Progenitor cell of endocrine pancreas (in vitro differentiated cells): ENCODE results near the gene USP3. TPM values are rescaled to one million over a fixed set of nuclear protein-coding genes. Genes with fewer than 3 reads are reported as not detected.

ENCODE experiments used
- DNase-seq: peaks from one replicate; pipeline ENCODE4 v3.0.0; 2021; ENCODE audit warnings: low spot score; ENCODE audit not compliant: unreplicated experiment
- H3K27ac Mint-ChIP-seq: 2 replicates; pipeline ENCODE4 v1.8.0; 2021; ENCODE audit warnings: mild to moderate bottlenecking, moderate library complexity, mixed read lengths
- H3K27me3 Mint-ChIP-seq: 2 replicates; pipeline ENCODE4 v1.8.0; 2021; ENCODE audit warnings: mixed read lengths
- H3K36me3 Mint-ChIP-seq: 2 replicates; pipeline ENCODE4 v1.8.0; 2022; ENCODE audit warnings: mixed read lengths; ENCODE audit not compliant: insufficient read depth
- H3K4me1 Mint-ChIP-seq: 2 replicates; pipeline ENCODE4 v1.8.0; 2021; ENCODE audit warnings: low read depth, mixed read lengths
- H3K4me3 Mint-ChIP-seq: 2 replicates; pipeline ENCODE4 v1.8.0; 2021; ENCODE audit warnings: low read depth, mild to moderate bottlenecking, moderate library complexity, mixed read lengths
- H3K9me3 Mint-ChIP-seq: 2 replicates; pipeline ENCODE4 v1.8.0; 2021; ENCODE audit warnings: low read depth, mixed read lengths
- CTCF ChIP-seq: fragments of 200-600 bp; sonication (generic); IDR thresholded peaks from one replicate; pipeline ENCODE4 v1.5.0; 2021; ENCODE audit warnings: antibody characterized with exemption, mild to moderate bottlenecking; ENCODE audit not compliant: unreplicated experiment
- total RNA-seq: library from RNA; stranded (reverse); gene quantifications from 2 replicates; pipeline ENCODE4 v1.2.1, GENCODE V29; 2021

USP3 gene
- total RNA-seq, 1 donor from 2014 or later = 77.0 TPM

GRCh38 chr15:63628123-63628822 lies 123.9 kb downstream of the USP3 start:
- peaks cover 32% of the 10 kb centered on the region for H3K36me3 Mint-ChIP-seq

DNA sequence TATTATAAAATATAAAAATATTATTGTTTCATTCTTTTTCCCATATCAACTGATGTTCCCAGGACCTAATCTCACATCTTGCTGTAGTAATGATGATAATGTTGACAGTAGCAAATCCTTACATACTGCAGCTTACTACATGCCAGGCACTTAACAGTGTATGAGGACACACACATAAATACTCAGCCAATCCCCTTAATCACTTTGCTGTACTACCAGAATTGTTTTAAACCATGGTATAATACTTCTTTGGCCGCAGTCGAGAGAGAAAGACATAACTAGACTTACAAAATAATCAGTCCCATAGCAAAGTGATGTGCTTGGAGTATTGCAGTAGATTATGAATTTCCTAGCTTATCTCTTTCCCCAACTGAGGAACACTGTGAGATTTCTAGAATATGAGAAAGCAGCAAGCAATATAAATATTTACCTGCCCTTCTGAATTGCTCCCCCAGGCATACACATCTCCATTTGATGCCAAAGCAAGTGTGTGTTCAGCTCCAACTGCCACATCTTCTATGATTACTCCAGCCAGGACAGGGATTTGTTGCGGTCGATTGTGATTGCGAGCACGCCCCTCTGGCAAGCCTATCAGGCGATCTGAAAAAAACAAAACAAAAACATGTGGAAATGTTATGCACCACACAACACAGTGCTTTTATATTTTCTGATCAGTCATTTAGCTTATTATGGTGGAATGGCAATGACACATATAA lies 125.8 kb downstream of the USP3 start:
- no peak for DNase-seq
- no peak overlapping the region for H3K4me3 Mint-ChIP-seq
- peaks cover 35% of the 10 kb centered on the region for H3K36me3 Mint-ChIP-seq
- H3K4me1 Mint-ChIP-seq = no peaks in the 10 kb centered on the region
- H3K27me3 Mint-ChIP-seq = no peaks in the 10 kb centered on the region
- no peaks in the 10 kb centered on the region for H3K9me3 Mint-ChIP-seq
- no peak for TF ChIP-seq CTCF
- H3K27ac Mint-ChIP-seq = no peak overlapping the region

More at GRCh38 chr15:63628123-63628822, 123.9 kb downstream of the USP3 start:
- Mint-ChIP-seq H3K4me1 (no peaks in the 10 kb centered on the region), H3K27ac (no peak overlapping the region), H3K27me3 (no peaks in the 10 kb centered on the region), H3K4me3 (no peak overlapping the region), H3K9me3 (no peaks in the 10 kb centered on the region)
- TF ChIP-seq CTCF = no peak
- DNase-seq = no peak

- no peaks in the 10 kb centered on the region for H3K9me3 Mint-ChIP-seq
- no peak for DNase-seq
- no peaks in the 10 kb centered on the region for H3K4me1 Mint-ChIP-seq
- TF ChIP-seq CTCF = no peak
- no peak overlapping the region for H3K4me3 Mint-ChIP-seq
- no peak overlapping the region for H3K27ac Mint-ChIP-seq
- no peaks in the 10 kb centered on the region for H3K27me3 Mint-ChIP-seq
- H3K36me3 Mint-ChIP-seq = peaks cover 39% of the 10 kb centered on the region
Measured at GRCh38 chr15:63633312-63633711, 128.9 kb downstream of the USP3 start.

GRCh38 chr15:63634154-63634553 lies 129.8 kb downstream of the USP3 start:
- H3K9me3 Mint-ChIP-seq = no peaks in the 10 kb centered on the region
- H3K27ac Mint-ChIP-seq = no peak overlapping the region
- no peak for DNase-seq
- no peaks in the 10 kb centered on the region for H3K4me1 Mint-ChIP-seq
- no peak overlapping the region for H3K4me3 Mint-ChIP-seq
- TF ChIP-seq CTCF = no peak
- peaks cover 35% of the 10 kb centered on the region for H3K36me3 Mint-ChIP-seq
- no peaks in the 10 kb centered on the region for H3K27me3 Mint-ChIP-seq

- Mint-ChIP-seq H3K4me1 (no peaks in the 10 kb centered on the region), H3K36me3 (peaks cover 27% of the 10 kb centered on the region), H3K27ac (no peak overlapping the region), H3K4me3 (no peak overlapping the region), H3K27me3 (no peaks in the 10 kb centered on the region), H3K9me3 (no peaks in the 10 kb centered on the region)
- TF ChIP-seq CTCF = no peak
- DNase-seq = no peak
Measured at GRCh38 chr15:63636518-63637061, 132.2 kb downstream of the USP3 start.
